WTC11 (cell line): ENCODE results near the gene TMEM52B. TPM values are rescaled to one million over a fixed set of nuclear protein-coding genes. Genes with fewer than 3 reads are reported as not detected.

Experiments
- ATAC-seq: fragments of 200-7000 bp; cut with Tn5 transposase; 2 replicates; pipeline ENCODE4 v1.10.0; 2021; ENCODE audit warnings: mild to moderate bottlenecking, moderate library complexity
- CTCF ChIA-PET: fragments of 300-600 bp; sonication (Branson Sonifier 250); formaldehyde crosslinking; loops from one replicate; lab custom pipeline; 2021; ENCODE audit warnings: antibody characterized with exemption; lab: Charles Lee
- POLR2A ChIA-PET: fragments of 350-600 bp; sonication (Branson Sonifier 250); formaldehyde crosslinking; loops from one replicate; lab custom pipeline; 2021; ENCODE audit warnings: antibody characterized with exemption; lab: Charles Lee
- DNase-seq: peaks from one replicate; pipeline ENCODE4 v3.0.0; 2021; ENCODE audit warnings: low spot score
- H3K27ac Mint-ChIP-seq: 2 replicates; pipeline ENCODE4 v1.8.0; 2021; ENCODE audit warnings: mixed read lengths
- H3K27me3 Mint-ChIP-seq: 2 replicates; pipeline ENCODE4 v1.8.0; 2021; ENCODE audit warnings: low read depth, mild to moderate bottlenecking, moderate library complexity, mixed read lengths
- H3K36me3 Mint-ChIP-seq: 2 replicates; pipeline ENCODE4 v1.8.0; 2021; ENCODE audit warnings: mixed read lengths
- H3K4me1 Mint-ChIP-seq: 2 replicates; pipeline ENCODE4 v1.8.0; 2022; ENCODE audit warnings: mixed read lengths
- H3K4me3 Mint-ChIP-seq: 2 replicates; pipeline ENCODE4 v1.8.0; 2021; ENCODE audit warnings: mild to moderate bottlenecking, moderate library complexity, mixed read lengths
- H3K9me3 Mint-ChIP-seq: 2 replicates; pipeline ENCODE4 v1.8.0; 2021; ENCODE audit warnings: mixed read lengths
- CBFB ChIP-seq: sonication (generic); formaldehyde crosslinking; IDR thresholded peaks from 2 replicates; pipeline ENCODE4 v1.8.1; 2022; ENCODE audit warnings: mild to moderate bottlenecking, low read depth, missing genetic modification reagents
- ELF4 ChIP-seq: sonication (generic); formaldehyde crosslinking; IDR thresholded peaks from 2 replicates; pipeline ENCODE4 v1.8.1; 2022; ENCODE audit warnings: low read depth, mild to moderate bottlenecking, moderate library complexity, missing genetic modification reagents
- ESRRA ChIP-seq: sonication (generic); formaldehyde crosslinking; IDR thresholded peaks from 2 replicates; pipeline ENCODE4 v1.8.1; 2022; ENCODE audit warnings: mild to moderate bottlenecking, missing genetic modification reagents, borderline replicate concordance
- FOXK1 ChIP-seq: sonication (generic); formaldehyde crosslinking; IDR thresholded peaks from 2 replicates; pipeline ENCODE4 v1.8.0; 2022; ENCODE audit warnings: mild to moderate bottlenecking, moderate library complexity, missing genetic modification reagents
- KAT7 ChIP-seq: sonication (generic); formaldehyde crosslinking; IDR thresholded peaks from 2 replicates; pipeline ENCODE4 v1.8.1; 2023; ENCODE audit warnings: missing genetic modification reagents, mild to moderate bottlenecking, borderline replicate concordance
- NFE2L1 ChIP-seq: sonication (generic); formaldehyde crosslinking; IDR thresholded peaks from 2 replicates; pipeline ENCODE4 v1.8.1; 2023; ENCODE audit warnings: missing genetic modification reagents
- OVOL2 ChIP-seq: fragments of 250-450 bp; sonication (Bioruptor Pico); IDR thresholded peaks from 2 replicates; pipeline ENCODE4 v1.9.0; 2021; ENCODE audit warnings: mild to moderate bottlenecking, borderline replicate concordance
- RELA ChIP-seq: sonication (generic); formaldehyde crosslinking; IDR thresholded peaks from 2 replicates; pipeline ENCODE4 v1.8.1; 2022; ENCODE audit warnings: missing genetic modification reagents, mild to moderate bottlenecking, borderline replicate concordance
- SOX15 ChIP-seq: fragments of 250-450 bp; sonication (Bioruptor Pico); IDR thresholded peaks from 2 replicates; pipeline ENCODE4 v1.9.0; 2021; ENCODE audit warnings: mild to moderate bottlenecking
- ZNF121 ChIP-seq: sonication (generic); formaldehyde crosslinking; IDR thresholded peaks from 2 replicates; pipeline ENCODE4 v1.8.0; 2023; ENCODE audit warnings: missing genetic modification reagents
- ZNF396 ChIP-seq: fragments of 250-450 bp; sonication (Bioruptor Pico); IDR thresholded peaks from 2 replicates; pipeline ENCODE4 v1.8.0; 2021; ENCODE audit warnings: mild to moderate bottlenecking, moderate library complexity, borderline replicate concordance
- total RNA-seq: library from RNA; stranded (reverse); gene quantifications from 3 replicates; pipeline ENCODE4 v1.2.3, GENCODE V29; 2021
- TF ChIP-seq, protein P1 (sequence below): sonication (generic); formaldehyde crosslinking; IDR thresholded peaks from 2 replicates; pipeline ENCODE4 v1.8.1; 2023; ENCODE audit warnings: mild to moderate bottlenecking, missing genetic modification reagents
- TF ChIP-seq, protein P2 (sequence below): sonication (generic); formaldehyde crosslinking; IDR thresholded peaks from 2 replicates; pipeline ENCODE4 v1.8.0; 2022; ENCODE audit warnings: mild to moderate bottlenecking, missing genetic modification reagents
- TF ChIP-seq, protein P3 (sequence below): sonication (generic); formaldehyde crosslinking; IDR thresholded peaks from 2 replicates; pipeline ENCODE4 v1.8.0; 2022; ENCODE audit warnings: mild to moderate bottlenecking, missing genetic modification reagents
- TF ChIP-seq, protein P4 (sequence below): sonication (generic); formaldehyde crosslinking; IDR thresholded peaks from 2 replicates; pipeline ENCODE4 v1.8.1; 2023; ENCODE audit warnings: mild to moderate bottlenecking, missing genetic modification reagents, moderate library complexity
- TF ChIP-seq, protein P5 (sequence below): sonication (generic); formaldehyde crosslinking; IDR thresholded peaks from 2 replicates; pipeline ENCODE4 v1.8.1; 2022; ENCODE audit warnings: low read depth, missing genetic modification reagents, borderline replicate concordance
- TF ChIP-seq, protein P6 (sequence below): sonication (generic); formaldehyde crosslinking; IDR thresholded peaks from 2 replicates; pipeline ENCODE4 v1.8.1; 2023; ENCODE audit warnings: mild to moderate bottlenecking, missing genetic modification reagents
- TF ChIP-seq, protein P7 (sequence below): sonication (generic); formaldehyde crosslinking; IDR thresholded peaks from 2 replicates; pipeline ENCODE4 v1.8.0; 2022; ENCODE audit warnings: missing genetic modification reagents
- TF ChIP-seq, protein P8 (sequence below): sonication (generic); formaldehyde crosslinking; IDR thresholded peaks from 2 replicates; pipeline ENCODE4 v1.8.1; 2022; ENCODE audit warnings: low read depth, mild to moderate bottlenecking, moderate library complexity, missing genetic modification reagents, borderline replicate concordance
- TF ChIP-seq, protein P9 (sequence below): sonication (generic); formaldehyde crosslinking; IDR thresholded peaks from 2 replicates; pipeline ENCODE4 v1.8.1; 2023; ENCODE audit warnings: mild to moderate bottlenecking, missing genetic modification reagents, borderline replicate concordance

Gene TMEM52B
- total RNA-seq, 1 experiment from 2014 or later = not detected

DNA sequence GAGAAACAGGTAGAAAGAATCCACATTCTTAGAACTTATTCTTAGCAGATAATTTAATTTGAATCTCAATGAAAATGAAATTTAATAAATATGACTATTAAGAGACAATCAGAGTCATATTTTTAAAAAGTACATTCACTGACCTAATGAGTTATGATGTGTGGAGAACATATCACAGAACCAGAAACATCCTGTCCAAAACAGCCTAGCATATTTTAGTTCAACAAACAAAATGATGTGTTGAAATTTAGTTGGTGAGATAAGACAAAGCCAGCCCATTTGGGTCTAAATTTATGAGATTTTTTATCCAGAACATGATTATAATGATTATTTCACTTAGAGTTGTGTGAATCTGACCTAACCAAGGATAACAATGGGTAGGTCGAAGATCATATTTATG is 59.7 kb downstream of the TMEM52B start (continued):
- no peak for TF ChIP-seq RELA
- TF ChIP-seq, protein P1, sequence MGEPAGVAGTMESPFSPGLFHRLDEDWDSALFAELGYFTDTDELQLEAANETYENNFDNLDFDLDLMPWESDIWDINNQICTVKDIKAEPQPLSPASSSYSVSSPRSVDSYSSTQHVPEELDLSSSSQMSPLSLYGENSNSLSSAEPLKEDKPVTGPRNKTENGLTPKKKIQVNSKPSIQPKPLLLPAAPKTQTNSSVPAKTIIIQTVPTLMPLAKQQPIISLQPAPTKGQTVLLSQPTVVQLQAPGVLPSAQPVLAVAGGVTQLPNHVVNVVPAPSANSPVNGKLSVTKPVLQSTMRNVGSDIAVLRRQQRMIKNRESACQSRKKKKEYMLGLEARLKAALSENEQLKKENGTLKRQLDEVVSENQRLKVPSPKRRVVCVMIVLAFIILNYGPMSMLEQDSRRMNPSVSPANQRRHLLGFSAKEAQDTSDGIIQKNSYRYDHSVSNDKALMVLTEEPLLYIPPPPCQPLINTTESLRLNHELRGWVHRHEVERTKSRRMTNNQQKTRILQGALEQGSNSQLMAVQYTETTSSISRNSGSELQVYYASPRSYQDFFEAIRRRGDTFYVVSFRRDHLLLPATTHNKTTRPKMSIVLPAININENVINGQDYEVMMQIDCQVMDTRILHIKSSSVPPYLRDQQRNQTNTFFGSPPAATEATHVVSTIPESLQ = no peak
- no peak for TF ChIP-seq ZNF121 (CRISPR knock-in tag)
- TF ChIP-seq, all 79 proteins: peak for 0

DNA sequence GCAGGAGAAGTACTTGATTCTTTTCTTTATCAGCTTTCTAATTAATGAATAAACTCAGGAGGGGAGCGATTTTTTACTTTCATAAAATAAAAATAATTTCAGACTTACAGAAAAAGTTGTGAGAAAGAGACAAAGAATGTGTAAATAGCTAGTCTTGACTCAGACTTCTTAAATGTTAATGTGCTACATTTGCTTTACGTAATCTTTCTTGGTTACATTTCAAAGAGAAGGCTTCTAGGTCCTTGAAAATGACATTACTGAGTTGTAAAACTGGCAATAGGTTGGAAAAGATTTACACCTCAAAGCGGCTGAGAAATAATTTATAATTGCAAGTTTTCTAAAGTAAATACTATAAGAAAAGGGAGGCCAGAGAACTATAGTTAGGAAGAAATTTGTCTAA is 62.5 kb downstream of the TMEM52B start:
- Mint-ChIP-seq H3K4me3 (no peak overlapping the region), H3K36me3 (peaks cover 9% of the 10 kb centered on the region), H3K27me3 (no peaks in the 10 kb centered on the region; the same call in 1 of the 2 replicates), H3K4me1 (peaks cover 18% of the 10 kb centered on the region), H3K27ac (no peak overlapping the region), H3K9me3 (peaks cover 12% of the 10 kb centered on the region)
- DNase-seq (no peak), ATAC-seq (no peak)
- CTCF ChIA-PET = no interaction called here
- POLR2A ChIA-PET = no interaction called here
- TF ChIP-seq, protein P2, sequence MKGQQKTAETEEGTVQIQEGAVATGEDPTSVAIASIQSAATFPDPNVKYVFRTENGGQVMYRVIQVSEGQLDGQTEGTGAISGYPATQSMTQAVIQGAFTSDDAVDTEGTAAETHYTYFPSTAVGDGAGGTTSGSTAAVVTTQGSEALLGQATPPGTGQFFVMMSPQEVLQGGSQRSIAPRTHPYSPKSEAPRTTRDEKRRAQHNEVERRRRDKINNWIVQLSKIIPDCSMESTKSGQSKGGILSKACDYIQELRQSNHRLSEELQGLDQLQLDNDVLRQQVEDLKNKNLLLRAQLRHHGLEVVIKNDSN (CRISPR knock-in tag) = no peak
- TF ChIP-seq NFE2L1 (no peak), KAT7 (no peak), ESRRA (CRISPR knock-in tag) (no peak), ZNF396 (CRISPR knock-in tag) (no peak), CBFB (CRISPR knock-in tag) (no peak), ELF4 (CRISPR knock-in tag) (no peak), FOXK1 (CRISPR knock-in tag) (no peak), SOX15 (CRISPR knock-in tag) (no peak), OVOL2 (CRISPR knock-in tag) (no peak)
- TF ChIP-seq, protein P3, sequence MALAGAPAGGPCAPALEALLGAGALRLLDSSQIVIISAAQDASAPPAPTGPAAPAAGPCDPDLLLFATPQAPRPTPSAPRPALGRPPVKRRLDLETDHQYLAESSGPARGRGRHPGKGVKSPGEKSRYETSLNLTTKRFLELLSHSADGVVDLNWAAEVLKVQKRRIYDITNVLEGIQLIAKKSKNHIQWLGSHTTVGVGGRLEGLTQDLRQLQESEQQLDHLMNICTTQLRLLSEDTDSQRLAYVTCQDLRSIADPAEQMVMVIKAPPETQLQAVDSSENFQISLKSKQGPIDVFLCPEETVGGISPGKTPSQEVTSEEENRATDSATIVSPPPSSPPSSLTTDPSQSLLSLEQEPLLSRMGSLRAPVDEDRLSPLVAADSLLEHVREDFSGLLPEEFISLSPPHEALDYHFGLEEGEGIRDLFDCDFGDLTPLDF (CRISPR knock-in tag) = no peak
- TF ChIP-seq, protein P4, sequence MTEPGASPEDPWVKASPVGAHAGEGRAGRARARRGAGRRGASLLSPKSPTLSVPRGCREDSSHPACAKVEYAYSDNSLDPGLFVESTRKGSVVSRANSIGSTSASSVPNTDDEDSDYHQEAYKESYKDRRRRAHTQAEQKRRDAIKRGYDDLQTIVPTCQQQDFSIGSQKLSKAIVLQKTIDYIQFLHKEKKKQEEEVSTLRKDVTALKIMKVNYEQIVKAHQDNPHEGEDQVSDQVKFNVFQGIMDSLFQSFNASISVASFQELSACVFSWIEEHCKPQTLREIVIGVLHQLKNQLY (CRISPR knock-in tag) = no peak
- TF ChIP-seq, protein P5, sequence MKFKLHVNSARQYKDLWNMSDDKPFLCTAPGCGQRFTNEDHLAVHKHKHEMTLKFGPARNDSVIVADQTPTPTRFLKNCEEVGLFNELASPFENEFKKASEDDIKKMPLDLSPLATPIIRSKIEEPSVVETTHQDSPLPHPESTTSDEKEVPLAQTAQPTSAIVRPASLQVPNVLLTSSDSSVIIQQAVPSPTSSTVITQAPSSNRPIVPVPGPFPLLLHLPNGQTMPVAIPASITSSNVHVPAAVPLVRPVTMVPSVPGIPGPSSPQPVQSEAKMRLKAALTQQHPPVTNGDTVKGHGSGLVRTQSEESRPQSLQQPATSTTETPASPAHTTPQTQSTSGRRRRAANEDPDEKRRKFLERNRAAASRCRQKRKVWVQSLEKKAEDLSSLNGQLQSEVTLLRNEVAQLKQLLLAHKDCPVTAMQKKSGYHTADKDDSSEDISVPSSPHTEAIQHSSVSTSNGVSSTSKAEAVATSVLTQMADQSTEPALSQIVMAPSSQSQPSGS (CRISPR knock-in tag) = no peak
- TF ChIP-seq, protein P6, sequence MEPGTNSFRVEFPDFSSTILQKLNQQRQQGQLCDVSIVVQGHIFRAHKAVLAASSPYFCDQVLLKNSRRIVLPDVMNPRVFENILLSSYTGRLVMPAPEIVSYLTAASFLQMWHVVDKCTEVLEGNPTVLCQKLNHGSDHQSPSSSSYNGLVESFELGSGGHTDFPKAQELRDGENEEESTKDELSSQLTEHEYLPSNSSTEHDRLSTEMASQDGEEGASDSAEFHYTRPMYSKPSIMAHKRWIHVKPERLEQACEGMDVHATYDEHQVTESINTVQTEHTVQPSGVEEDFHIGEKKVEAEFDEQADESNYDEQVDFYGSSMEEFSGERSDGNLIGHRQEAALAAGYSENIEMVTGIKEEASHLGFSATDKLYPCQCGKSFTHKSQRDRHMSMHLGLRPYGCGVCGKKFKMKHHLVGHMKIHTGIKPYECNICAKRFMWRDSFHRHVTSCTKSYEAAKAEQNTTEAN = no peak
- TF ChIP-seq, protein P7, sequence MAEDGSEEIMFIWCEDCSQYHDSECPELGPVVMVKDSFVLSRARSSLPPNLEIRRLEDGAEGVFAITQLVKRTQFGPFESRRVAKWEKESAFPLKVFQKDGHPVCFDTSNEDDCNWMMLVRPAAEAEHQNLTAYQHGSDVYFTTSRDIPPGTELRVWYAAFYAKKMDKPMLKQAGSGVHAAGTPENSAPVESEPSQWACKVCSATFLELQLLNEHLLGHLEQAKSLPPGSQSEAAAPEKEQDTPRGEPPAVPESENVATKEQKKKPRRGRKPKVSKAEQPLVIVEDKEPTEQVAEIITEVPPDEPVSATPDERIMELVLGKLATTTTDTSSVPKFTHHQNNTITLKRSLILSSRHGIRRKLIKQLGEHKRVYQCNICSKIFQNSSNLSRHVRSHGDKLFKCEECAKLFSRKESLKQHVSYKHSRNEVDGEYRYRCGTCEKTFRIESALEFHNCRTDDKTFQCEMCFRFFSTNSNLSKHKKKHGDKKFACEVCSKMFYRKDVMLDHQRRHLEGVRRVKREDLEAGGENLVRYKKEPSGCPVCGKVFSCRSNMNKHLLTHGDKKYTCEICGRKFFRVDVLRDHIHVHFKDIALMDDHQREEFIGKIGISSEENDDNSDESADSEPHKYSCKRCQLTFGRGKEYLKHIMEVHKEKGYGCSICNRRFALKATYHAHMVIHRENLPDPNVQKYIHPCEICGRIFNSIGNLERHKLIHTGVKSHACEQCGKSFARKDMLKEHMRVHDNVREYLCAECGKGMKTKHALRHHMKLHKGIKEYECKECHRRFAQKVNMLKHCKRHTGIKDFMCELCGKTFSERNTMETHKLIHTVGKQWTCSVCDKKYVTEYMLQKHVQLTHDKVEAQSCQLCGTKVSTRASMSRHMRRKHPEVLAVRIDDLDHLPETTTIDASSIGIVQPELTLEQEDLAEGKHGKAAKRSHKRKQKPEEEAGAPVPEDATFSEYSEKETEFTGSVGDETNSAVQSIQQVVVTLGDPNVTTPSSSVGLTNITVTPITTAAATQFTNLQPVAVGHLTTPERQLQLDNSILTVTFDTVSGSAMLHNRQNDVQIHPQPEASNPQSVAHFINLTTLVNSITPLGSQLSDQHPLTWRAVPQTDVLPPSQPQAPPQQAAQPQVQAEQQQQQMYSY = no peak
- TF ChIP-seq, protein P8, sequence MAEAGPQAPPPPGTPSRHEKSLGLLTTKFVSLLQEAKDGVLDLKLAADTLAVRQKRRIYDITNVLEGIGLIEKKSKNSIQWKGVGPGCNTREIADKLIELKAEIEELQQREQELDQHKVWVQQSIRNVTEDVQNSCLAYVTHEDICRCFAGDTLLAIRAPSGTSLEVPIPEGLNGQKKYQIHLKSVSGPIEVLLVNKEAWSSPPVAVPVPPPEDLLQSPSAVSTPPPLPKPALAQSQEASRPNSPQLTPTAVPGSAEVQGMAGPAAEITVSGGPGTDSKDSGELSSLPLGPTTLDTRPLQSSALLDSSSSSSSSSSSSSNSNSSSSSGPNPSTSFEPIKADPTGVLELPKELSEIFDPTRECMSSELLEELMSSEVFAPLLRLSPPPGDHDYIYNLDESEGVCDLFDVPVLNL (CRISPR knock-in tag) = no peak
- TF ChIP-seq, protein P9, sequence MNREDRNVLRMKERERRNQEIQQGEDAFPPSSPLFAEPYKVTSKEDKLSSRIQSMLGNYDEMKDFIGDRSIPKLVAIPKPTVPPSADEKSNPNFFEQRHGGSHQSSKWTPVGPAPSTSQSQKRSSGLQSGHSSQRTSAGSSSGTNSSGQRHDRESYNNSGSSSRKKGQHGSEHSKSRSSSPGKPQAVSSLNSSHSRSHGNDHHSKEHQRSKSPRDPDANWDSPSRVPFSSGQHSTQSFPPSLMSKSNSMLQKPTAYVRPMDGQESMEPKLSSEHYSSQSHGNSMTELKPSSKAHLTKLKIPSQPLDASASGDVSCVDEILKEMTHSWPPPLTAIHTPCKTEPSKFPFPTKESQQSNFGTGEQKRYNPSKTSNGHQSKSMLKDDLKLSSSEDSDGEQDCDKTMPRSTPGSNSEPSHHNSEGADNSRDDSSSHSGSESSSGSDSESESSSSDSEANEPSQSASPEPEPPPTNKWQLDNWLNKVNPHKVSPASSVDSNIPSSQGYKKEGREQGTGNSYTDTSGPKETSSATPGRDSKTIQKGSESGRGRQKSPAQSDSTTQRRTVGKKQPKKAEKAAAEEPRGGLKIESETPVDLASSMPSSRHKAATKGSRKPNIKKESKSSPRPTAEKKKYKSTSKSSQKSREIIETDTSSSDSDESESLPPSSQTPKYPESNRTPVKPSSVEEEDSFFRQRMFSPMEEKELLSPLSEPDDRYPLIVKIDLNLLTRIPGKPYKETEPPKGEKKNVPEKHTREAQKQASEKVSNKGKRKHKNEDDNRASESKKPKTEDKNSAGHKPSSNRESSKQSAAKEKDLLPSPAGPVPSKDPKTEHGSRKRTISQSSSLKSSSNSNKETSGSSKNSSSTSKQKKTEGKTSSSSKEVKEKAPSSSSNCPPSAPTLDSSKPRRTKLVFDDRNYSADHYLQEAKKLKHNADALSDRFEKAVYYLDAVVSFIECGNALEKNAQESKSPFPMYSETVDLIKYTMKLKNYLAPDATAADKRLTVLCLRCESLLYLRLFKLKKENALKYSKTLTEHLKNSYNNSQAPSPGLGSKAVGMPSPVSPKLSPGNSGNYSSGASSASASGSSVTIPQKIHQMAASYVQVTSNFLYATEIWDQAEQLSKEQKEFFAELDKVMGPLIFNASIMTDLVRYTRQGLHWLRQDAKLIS = no peak
